ENCODE measurements around the gene SCAI.

The SCAI gene

GRCh38 chr9:125003332-125003731, 140.0 kb downstream of the SCAI start:
- no peak for TF ChIP-seq SIN3A (IDR thresholded peaks at IDR 0.05; ENCODE audit: borderline replicate concordance, insufficient read depth, low read length)
- no peak for TF ChIP-seq FOXP2 (optimal IDR thresholded peaks at IDR 0.05; ENCODE audit: borderline replicate concordance, extremely low read depth, extremely low read length, insufficient read depth)
- TF ChIP-seq TAF1 (IDR thresholded peaks at IDR 0.05; ENCODE audit: borderline replicate concordance, insufficient read depth, low read length) = no peak
- no peak for TF ChIP-seq REST (IDR thresholded peaks at IDR 0.05; ENCODE audit: insufficient read depth in 1 of 2, low read depth in 2 of 2, low read length in 2 of 2)
- TF ChIP-seq POLR2AphosphoS5 (IDR thresholded peaks at IDR 0.05; ENCODE audit: low read depth, low read length) = no peak

- TF ChIP-seq FOXP2 (optimal IDR thresholded peaks at IDR 0.05; ENCODE audit: borderline replicate concordance, extremely low read depth, extremely low read length, insufficient read depth) (no peak), POLR2AphosphoS5 (IDR thresholded peaks at IDR 0.05; ENCODE audit: low read depth, low read length) (no peak), REST (IDR thresholded peaks at IDR 0.05; ENCODE audit: insufficient read depth in 1 of 2, low read depth in 2 of 2, low read length in 2 of 2) (no peak), TAF1 (IDR thresholded peaks at IDR 0.05; ENCODE audit: borderline replicate concordance, insufficient read depth, low read length) (no peak), SIN3A (IDR thresholded peaks at IDR 0.05; ENCODE audit: borderline replicate concordance, insufficient read depth, low read length) (no peak)
Observed at GRCh38 chr9:124983698-124984097, 159.6 kb downstream of the SCAI start.

- no peak for TF ChIP-seq POLR2AphosphoS5 (IDR thresholded peaks at IDR 0.05; ENCODE audit: low read depth, low read length)
- no peak for TF ChIP-seq TAF1 (IDR thresholded peaks at IDR 0.05; ENCODE audit: borderline replicate concordance, insufficient read depth, low read length)
- no peak for TF ChIP-seq SIN3A (IDR thresholded peaks at IDR 0.05; ENCODE audit: borderline replicate concordance, insufficient read depth, low read length)
- no peak for TF ChIP-seq REST (IDR thresholded peaks at IDR 0.05; ENCODE audit: insufficient read depth in 1 of 2, low read depth in 2 of 2, low read length in 2 of 2)
- no peak for TF ChIP-seq FOXP2 (optimal IDR thresholded peaks at IDR 0.05; ENCODE audit: borderline replicate concordance, extremely low read depth, extremely low read length, insufficient read depth)
Observed at GRCh38 chr9:124980431-124980830, 162.9 kb downstream of the SCAI start.

- TF ChIP-seq REST (IDR thresholded peaks at IDR 0.05; ENCODE audit: insufficient read depth in 1 of 2, low read depth in 2 of 2, low read length in 2 of 2) (no peak), TAF1 (IDR thresholded peaks at IDR 0.05; ENCODE audit: borderline replicate concordance, insufficient read depth, low read length) (no peak), POLR2AphosphoS5 (IDR thresholded peaks at IDR 0.05; ENCODE audit: low read depth, low read length) (no peak)
Observed at GRCh38 chr9:124975131-124975530, 168.2 kb downstream of the SCAI start.

GRCh38 chr9:124973807-124974206, 169.5 kb downstream of the SCAI start:
- no peak for TF ChIP-seq SIN3A (IDR thresholded peaks at IDR 0.05; ENCODE audit: borderline replicate concordance, insufficient read depth, low read length)
- no peak for TF ChIP-seq REST (IDR thresholded peaks at IDR 0.05; ENCODE audit: insufficient read depth in 1 of 2, low read depth in 2 of 2, low read length in 2 of 2)
- no peak for TF ChIP-seq TAF1 (IDR thresholded peaks at IDR 0.05; ENCODE audit: borderline replicate concordance, insufficient read depth, low read length)
- TF ChIP-seq POLR2AphosphoS5 (IDR thresholded peaks at IDR 0.05; ENCODE audit: low read depth, low read length) = no peak
- no peak for TF ChIP-seq FOXP2 (optimal IDR thresholded peaks at IDR 0.05; ENCODE audit: borderline replicate concordance, extremely low read depth, extremely low read length, insufficient read depth)
